Activated B cell treated with CpG ODN at 0.5 μM for 24 hours (primary cell): ENCODE measurements around the gene FAM98C. TPM values are rescaled to one million over a fixed set of nuclear protein-coding genes. Genes with fewer than 3 reads are reported as not detected.

Experiments
- ATAC-seq: fragments of 200-7000 bp; cut with Tn5 transposase; one replicate; pipeline ENCODE4 v1.10.0; 2021; ENCODE audit warnings: low read depth, mild to moderate bottlenecking, moderate library complexity
- CTCF ChIA-PET: fragments of 350-600 bp; sonication (Branson Sonifier 250); formaldehyde crosslinking; loops from one replicate; lab custom pipeline; 2021; ENCODE audit warnings: antibody characterized with exemption; lab: Charles Lee
- POLR2A ChIA-PET: fragments of 350-600 bp; sonication (Branson Sonifier 250); formaldehyde crosslinking; loops from one replicate; lab custom pipeline; 2021; ENCODE audit warnings: antibody characterized with exemption; lab: Charles Lee
- DNase-seq: peaks from one replicate; pipeline ENCODE4 v3.0.0; 2022
- H3K27ac Mint-ChIP-seq: one replicate; pipeline ENCODE4 v1.8.0; 2020; ENCODE audit warnings: mixed read lengths
- H3K27me3 Mint-ChIP-seq: one replicate; pipeline ENCODE4 v1.8.0; 2021; ENCODE audit warnings: mixed read lengths
- H3K36me3 Mint-ChIP-seq: one replicate; pipeline ENCODE4 v1.8.0; 2021; ENCODE audit warnings: low read depth, mixed read lengths
- H3K4me1 Mint-ChIP-seq: one replicate; pipeline ENCODE4 v1.8.0; 2021; ENCODE audit warnings: mixed read lengths
- H3K4me3 Mint-ChIP-seq: one replicate; pipeline ENCODE4 v1.8.0; 2020; ENCODE audit warnings: mild to moderate bottlenecking, mixed read lengths
- H3K9me3 Mint-ChIP-seq: one replicate; pipeline ENCODE4 v1.8.0; 2020; ENCODE audit warnings: mixed read lengths
- CTCF ChIP-seq: fragments of 200-600 bp; IDR thresholded peaks from one replicate; pipeline ENCODE4 v1.8.0; 2022; ENCODE audit warnings: antibody characterized with exemption, mild to moderate bottlenecking
- intact Hi-C: fragments of 100-400 bp; cut with micrococcal nuclease; formaldehyde crosslinking; loops from one replicate; pipeline ENCODE4 v1.15.1; 2024
- total RNA-seq: library from RNA; stranded (reverse); gene quantifications from 2 replicates; pipeline ENCODE4 v1.2.3, GENCODE V29; 2022

Gene FAM98C
- total RNA-seq, 1 donor from 2014 or later, result 40.0 TPM

- ChIA-PET CTCF (no interaction called here), POLR2A (interaction anchor here (0.8 to 1.4 kb wide), 3 partner anchors 9 to 22 kb away, joined by 3 to 5 read pairs (median 3); partner anchors contain the start of gene RASGRP4)
- Mint-ChIP-seq H3K27ac (peak overlapping the region; percentile 78), H3K4me3 (peak overlapping the region; percentile 84), H3K36me3 (no peaks in the 10 kb centered on the region), H3K4me1 (peaks cover 26% of the 10 kb centered on the region), H3K27me3 (no peaks in the 10 kb centered on the region), H3K9me3 (no peaks in the 10 kb centered on the region)
- no peak for ATAC-seq
- TF ChIP-seq CTCF, result no peak
- DNase-seq, result no peak
- intact Hi-C loops, result loop anchor here (1.0 to 5.0 kb wide), 3 partner anchors 9 to 90 kb away; partner anchors contain the start of genes FAM98C and RASGRP4
Observed at GRCh38 chr19:38417146-38417543, 14.3 kb downstream of the FAM98C start.

- CTCF ChIA-PET, result no interaction called here
- POLR2A ChIA-PET, result interaction anchor here (0.8 to 1.1 kb wide), 2 partner anchors 8 to 11 kb away, joined by 3 to 5 read pairs; partner anchors contain the start of gene RASGRP4
Observed at GRCh38 chr19:38417544-38418506, 14.9 kb downstream of the FAM98C start.

GRCh38 chr19:38420935-38421334 lies 18.0 kb downstream of the FAM98C start:
- CTCF ChIA-PET, result no interaction called here
- no peak for ATAC-seq
- no peaks in the 10 kb centered on the region for H3K9me3 Mint-ChIP-seq
- intact Hi-C loops, result no loop called here
- H3K27ac Mint-ChIP-seq, result no peak overlapping the region
- no peaks in the 10 kb centered on the region for H3K36me3 Mint-ChIP-seq
- H3K4me3 Mint-ChIP-seq, result no peak overlapping the region
- POLR2A ChIA-PET, result interaction anchor here (0.5 to 1.7 kb wide), 2 partner anchors 18 to 221 kb away, joined by 4 to 5 read pairs; partner anchors contain the start of gene FAM98C
- H3K27me3 Mint-ChIP-seq, result no peaks in the 10 kb centered on the region
- DNase-seq, result no peak
- no peak for TF ChIP-seq CTCF
- peaks cover 33% of the 10 kb centered on the region for H3K4me1 Mint-ChIP-seq

More at GRCh38 chr19:38417544-38418506, 14.9 kb downstream of the FAM98C start:
- Mint-ChIP-seq H3K4me3 (peak overlapping the region; percentile 84), H3K27me3 (no peaks in the 10 kb centered on the region), H3K27ac (peak overlapping the region; percentile 78), H3K4me1 (peaks cover 26% of the 10 kb centered on the region), H3K9me3 (no peaks in the 10 kb centered on the region), H3K36me3 (no peaks in the 10 kb centered on the region)
- intact Hi-C loops, result loop anchor here (1.0 to 5.0 kb wide), 3 partner anchors 8 to 89 kb away; partner anchors contain the start of genes FAM98C and RASGRP4
- no peak for TF ChIP-seq CTCF
- peak; percentile 88 for ATAC-seq
- DNase-seq, result peak; percentile 57

- ChIA-PET CTCF (no interaction called here), POLR2A (no interaction called here)
- Mint-ChIP-seq H3K9me3 (no peaks in the 10 kb centered on the region), H3K36me3 (no peaks in the 10 kb centered on the region), H3K4me3 (no peak overlapping the region), H3K27me3 (no peaks in the 10 kb centered on the region), H3K4me1 (peaks cover 39% of the 10 kb centered on the region), H3K27ac (no peak overlapping the region)
- TF ChIP-seq CTCF, result no peak
- no peak for DNase-seq
- intact Hi-C loops, result no loop called here
- ATAC-seq, result no peak
Observed at GRCh38 chr19:38421856-38422255, 19.0 kb downstream of the FAM98C start.

GRCh38 chr19:38422438-38422837 lies 19.5 kb downstream of the FAM98C start:
- H3K9me3 Mint-ChIP-seq, result no peaks in the 10 kb centered on the region
- no peak overlapping the region for H3K27ac Mint-ChIP-seq
- H3K36me3 Mint-ChIP-seq, result no peaks in the 10 kb centered on the region
- no peaks in the 10 kb centered on the region for H3K27me3 Mint-ChIP-seq
- H3K4me3 Mint-ChIP-seq, result no peak overlapping the region
- intact Hi-C loops, result no loop called here
- H3K4me1 Mint-ChIP-seq, result peaks cover 39% of the 10 kb centered on the region
- no peak for TF ChIP-seq CTCF
- no peak for DNase-seq
- ChIA-PET POLR2A (no interaction called here), CTCF (no interaction called here)
- ATAC-seq, result no peak
